Measurements from ENCODE around the gene SDR42E2. TPM values are rescaled to one million over a fixed set of nuclear protein-coding genes. Genes with fewer than 3 reads are reported as not detected.

The SDR42E2 gene
- total RNA-seq, 1 donor from 2014 or later, result not detected

DNA sequence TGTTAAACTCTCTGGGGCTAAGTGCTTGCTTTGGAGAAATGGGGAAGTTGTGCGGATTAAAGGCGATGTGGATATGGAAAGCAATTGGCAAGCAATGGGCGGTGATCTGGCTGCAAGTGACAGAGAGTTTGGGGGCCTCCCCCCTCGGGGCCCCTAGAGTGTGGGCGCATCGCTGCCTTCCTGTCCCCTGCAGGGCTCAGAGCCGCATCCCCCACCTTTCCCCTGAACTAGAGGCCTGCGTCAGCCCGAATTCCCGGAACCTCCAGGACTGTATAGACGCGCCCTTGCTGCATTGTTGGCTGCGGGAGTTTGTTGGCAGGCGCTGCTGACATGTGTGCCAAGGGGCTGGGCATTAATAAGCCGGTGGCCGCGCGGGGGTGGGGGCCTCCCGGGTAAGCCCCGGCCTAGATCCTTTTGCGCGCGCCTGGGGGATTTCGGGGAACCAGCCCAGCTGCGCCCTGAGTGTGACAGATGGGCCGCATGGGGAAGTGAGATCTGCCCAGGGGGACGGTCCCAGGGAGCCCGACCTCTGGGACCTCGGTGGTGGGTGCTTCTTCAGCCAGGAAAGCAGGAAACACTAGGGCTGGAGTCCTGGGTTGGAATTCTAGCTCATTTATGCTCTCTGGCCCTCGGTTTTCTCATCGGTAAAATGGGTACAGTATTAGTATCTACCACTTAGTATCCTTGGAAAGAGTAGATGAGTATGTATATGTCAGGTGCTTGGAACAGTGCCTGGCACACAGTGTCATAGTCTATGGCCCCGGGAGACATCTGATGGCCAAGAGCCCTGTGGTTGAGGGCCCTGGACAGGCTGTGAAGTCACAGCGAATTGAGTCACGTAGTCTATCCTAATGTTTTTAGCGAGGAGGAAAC lies 44.8 kb downstream of the SDR42E2 start:
- peaks cover 0 to 4% (median 0%) of the 10 kb centered on the region in 3 donors for H3K36me3 ChIP-seq (ENCODE audit: control insufficient read depth in 3 of 3, insufficient read depth in 3 of 3, low read length in 3 of 3)
- H3K9ac ChIP-seq (ENCODE audit: low read depth in 1 of 3, low read length in 3 of 3), result peak overlapping the region; percentile 82 to 93 (median 89)
- H3K27ac ChIP-seq (ENCODE audit: low read depth, low read length), result peak overlapping the region; percentile 87
- peak overlapping the region; percentile 93 for H3K4me3 ChIP-seq (ENCODE audit: low read length in 3 of 3)
- no peaks in the 10 kb centered on the region for H3K27me3 ChIP-seq (ENCODE audit: control insufficient read depth in 3 of 3, insufficient read depth in 3 of 3, low read length in 3 of 3)
- peaks cover 49 to 52% (median 50%) of the 10 kb centered on the region in 3 donors for H3K4me1 ChIP-seq (ENCODE audit: control insufficient read depth in 3 of 3, insufficient read depth in 3 of 3, low read length in 3 of 3)
- H3K9me3 ChIP-seq (ENCODE audit: control insufficient read depth in 3 of 3, low read length in 3 of 3), result peaks cover 0 to 4% (median 2%) of the 10 kb centered on the region in 3 donors

DNA sequence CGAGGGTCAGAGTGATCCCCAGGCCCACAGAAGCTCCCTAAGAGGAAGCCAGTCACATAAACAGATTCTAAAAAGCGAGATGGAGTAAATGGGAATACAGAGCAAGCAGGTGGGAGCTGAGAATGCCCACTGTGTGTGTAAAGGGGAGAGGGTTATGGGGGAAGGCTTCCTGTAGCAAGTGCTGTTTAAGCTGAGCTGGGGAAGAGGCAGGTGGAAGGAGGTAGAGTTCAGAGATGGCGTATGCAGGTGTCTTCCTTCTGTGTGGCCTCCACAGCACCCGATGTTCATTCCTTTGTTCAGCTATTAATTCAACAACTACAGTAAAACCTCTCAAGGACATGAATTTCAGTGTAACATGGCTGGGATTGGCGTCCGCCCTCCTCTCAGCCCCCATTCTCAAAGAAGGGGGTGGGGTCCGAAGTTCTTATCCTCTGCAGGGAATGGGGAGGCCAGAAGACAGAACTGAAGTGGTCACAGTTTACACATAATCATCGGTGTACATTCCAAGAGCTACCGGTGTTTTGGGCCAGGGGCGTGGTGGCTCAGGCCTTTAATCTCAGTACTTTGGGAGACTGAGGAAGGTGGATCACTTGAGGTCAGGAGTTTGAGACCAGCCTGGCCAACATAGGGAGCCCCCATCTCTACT lies 45.5 kb downstream of the SDR42E2 start:
- Histone ChIP-seq H3K9ac (ENCODE audit: low read depth in 1 of 3, low read length in 3 of 3) (peak overlapping the region; percentile 82 to 93 (median 89)), H3K36me3 (ENCODE audit: control insufficient read depth in 3 of 3, insufficient read depth in 3 of 3, low read length in 3 of 3) (peaks cover 0 to 4% (median 0%) of the 10 kb centered on the region in 3 donors), H3K4me1 (ENCODE audit: control insufficient read depth in 3 of 3, insufficient read depth in 3 of 3, low read length in 3 of 3) (peaks cover 53 to 57% (median 53%) of the 10 kb centered on the region in 3 donors), H3K4me3 (ENCODE audit: low read length in 3 of 3) (peak overlapping the region; percentile 93), H3K9me3 (ENCODE audit: control insufficient read depth in 3 of 3, low read length in 3 of 3) (peaks cover 0 to 4% (median 2%) of the 10 kb centered on the region in 3 donors), H3K27ac (ENCODE audit: low read depth, low read length) (peak overlapping the region; percentile 87), H3K27me3 (ENCODE audit: control insufficient read depth in 3 of 3, insufficient read depth in 3 of 3, low read length in 3 of 3) (no peaks in the 10 kb centered on the region)

- Histone ChIP-seq H3K27me3 (ENCODE audit: control insufficient read depth in 3 of 3, insufficient read depth in 3 of 3, low read length in 3 of 3) (no peaks in the 10 kb centered on the region), H3K36me3 (ENCODE audit: control insufficient read depth in 3 of 3, insufficient read depth in 3 of 3, low read length in 3 of 3) (peaks cover 0 to 4% (median 0%) of the 10 kb centered on the region in 3 donors), H3K27ac (ENCODE audit: low read depth, low read length) (peak overlapping the region; percentile 46), H3K9ac (ENCODE audit: low read depth in 1 of 3, low read length in 3 of 3) (peak overlapping the region in 2 of 3 donors; percentile 5 to 28), H3K4me1 (ENCODE audit: control insufficient read depth in 3 of 3, insufficient read depth in 3 of 3, low read length in 3 of 3) (peaks cover 53 to 60% (median 55%) of the 10 kb centered on the region in 3 donors), H3K9me3 (ENCODE audit: control insufficient read depth in 3 of 3, low read length in 3 of 3) (peaks cover 0 to 4% (median 2%) of the 10 kb centered on the region in 3 donors), H3K4me3 (ENCODE audit: low read length in 3 of 3) (peak overlapping the region in 1 of 3 donors; percentile 14)
Measured at GRCh38 chr16:22210285-22210684, 48.0 kb downstream of the SDR42E2 start.

- Histone ChIP-seq H3K4me1 (ENCODE audit: control insufficient read depth in 3 of 3, insufficient read depth in 3 of 3, low read length in 3 of 3) (peaks cover 50 to 62% (median 53%) of the 10 kb centered on the region in 3 donors), H3K9me3 (ENCODE audit: control insufficient read depth in 3 of 3, low read length in 3 of 3) (peaks cover 0 to 4% (median 2%) of the 10 kb centered on the region in 3 donors), H3K4me3 (ENCODE audit: low read length in 3 of 3) (peak overlapping the region; percentile 5 to 35 (median 24)), H3K27me3 (ENCODE audit: control insufficient read depth in 3 of 3, insufficient read depth in 3 of 3, low read length in 3 of 3) (no peaks in the 10 kb centered on the region), H3K36me3 (ENCODE audit: control insufficient read depth in 3 of 3, insufficient read depth in 3 of 3, low read length in 3 of 3) (peaks cover 0 to 4% (median 0%) of the 10 kb centered on the region in 3 donors), H3K27ac (ENCODE audit: low read depth, low read length) (peak overlapping the region; percentile 46), H3K9ac (ENCODE audit: low read depth in 1 of 3, low read length in 3 of 3) (no peak overlapping the region)
Measured at GRCh38 chr16:22210854-22211253, 48.5 kb downstream of the SDR42E2 start.

GRCh38 chr16:22213236-22213635 lies 50.9 kb downstream of the SDR42E2 start:
- peaks cover 0 to 4% (median 2%) of the 10 kb centered on the region in 3 donors for H3K9me3 ChIP-seq (ENCODE audit: control insufficient read depth in 3 of 3, low read length in 3 of 3)
- H3K4me1 ChIP-seq (ENCODE audit: control insufficient read depth in 3 of 3, insufficient read depth in 3 of 3, low read length in 3 of 3), result peaks cover 54 to 62% (median 55%) of the 10 kb centered on the region in 3 donors
- no peaks in the 10 kb centered on the region for H3K27me3 ChIP-seq (ENCODE audit: control insufficient read depth in 3 of 3, insufficient read depth in 3 of 3, low read length in 3 of 3)
- no peak overlapping the region for H3K9ac ChIP-seq (ENCODE audit: low read depth in 1 of 3, low read length in 3 of 3)
- no peak overlapping the region for H3K4me3 ChIP-seq (ENCODE audit: low read length in 3 of 3)
- peaks cover 0 to 4% (median 3%) of the 10 kb centered on the region in 3 donors for H3K36me3 ChIP-seq (ENCODE audit: control insufficient read depth in 3 of 3, insufficient read depth in 3 of 3, low read length in 3 of 3)
- H3K27ac ChIP-seq (ENCODE audit: low read depth, low read length), result no peak overlapping the region

DNA sequence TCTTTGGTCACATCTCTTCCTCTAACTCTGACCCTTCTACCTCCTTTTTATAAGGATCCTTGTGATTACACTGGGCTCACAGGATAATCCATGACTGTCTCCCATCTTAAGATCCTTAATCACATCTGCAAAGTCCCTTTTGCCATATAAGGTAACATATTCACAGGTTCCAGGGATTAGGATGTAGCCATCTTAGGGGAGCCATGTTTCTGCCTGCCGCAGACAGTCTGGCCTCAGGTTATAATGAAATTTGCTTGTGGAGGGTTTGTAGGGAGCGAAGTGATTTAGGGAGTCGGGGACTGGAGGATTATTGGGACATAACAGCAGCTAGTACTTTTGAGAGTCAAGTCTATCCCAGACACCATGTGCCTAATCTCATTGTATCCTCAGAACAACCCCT lies 51.5 kb downstream of the SDR42E2 start:
- H3K4me3 ChIP-seq (ENCODE audit: low read length in 3 of 3), result no peak overlapping the region
- peaks cover 0 to 4% (median 2%) of the 10 kb centered on the region in 3 donors for H3K9me3 ChIP-seq (ENCODE audit: control insufficient read depth in 3 of 3, low read length in 3 of 3)
- H3K9ac ChIP-seq (ENCODE audit: low read depth in 1 of 3, low read length in 3 of 3), result no peak overlapping the region
- H3K36me3 ChIP-seq (ENCODE audit: control insufficient read depth in 3 of 3, insufficient read depth in 3 of 3, low read length in 3 of 3), result peaks cover 0 to 4% (median 3%) of the 10 kb centered on the region in 3 donors
- H3K27ac ChIP-seq (ENCODE audit: low read depth, low read length), result no peak overlapping the region
- H3K4me1 ChIP-seq (ENCODE audit: control insufficient read depth in 3 of 3, insufficient read depth in 3 of 3, low read length in 3 of 3), result peaks cover 53 to 60% (median 54%) of the 10 kb centered on the region in 3 donors
- no peaks in the 10 kb centered on the region for H3K27me3 ChIP-seq (ENCODE audit: control insufficient read depth in 3 of 3, insufficient read depth in 3 of 3, low read length in 3 of 3)

GRCh38 chr16:22214402-22214801 lies 52.1 kb downstream of the SDR42E2 start:
- no peaks in the 10 kb centered on the region for H3K27me3 ChIP-seq (ENCODE audit: control insufficient read depth in 3 of 3, insufficient read depth in 3 of 3, low read length in 3 of 3)
- peaks cover 54 to 60% (median 55%) of the 10 kb centered on the region in 3 donors for H3K4me1 ChIP-seq (ENCODE audit: control insufficient read depth in 3 of 3, insufficient read depth in 3 of 3, low read length in 3 of 3)
- H3K9ac ChIP-seq (ENCODE audit: low read depth in 1 of 3, low read length in 3 of 3), result no peak overlapping the region
- peaks cover 0 to 4% (median 3%) of the 10 kb centered on the region in 3 donors for H3K36me3 ChIP-seq (ENCODE audit: control insufficient read depth in 3 of 3, insufficient read depth in 3 of 3, low read length in 3 of 3)
- no peak overlapping the region for H3K4me3 ChIP-seq (ENCODE audit: low read length in 3 of 3)
- H3K27ac ChIP-seq (ENCODE audit: low read depth, low read length), result no peak overlapping the region
- peaks cover 0 to 4% (median 2%) of the 10 kb centered on the region in 3 donors for H3K9me3 ChIP-seq (ENCODE audit: control insufficient read depth in 3 of 3, low read length in 3 of 3)

- H3K9me3 ChIP-seq (ENCODE audit: control insufficient read depth in 3 of 3, low read length in 3 of 3), result peaks cover 0 to 4% (median 2%) of the 10 kb centered on the region in 3 donors
- no peaks in the 10 kb centered on the region for H3K27me3 ChIP-seq (ENCODE audit: control insufficient read depth in 3 of 3, insufficient read depth in 3 of 3, low read length in 3 of 3)
- H3K4me3 ChIP-seq (ENCODE audit: low read length in 3 of 3), result no peak overlapping the region
- peaks cover 0 to 4% (median 3%) of the 10 kb centered on the region in 3 donors for H3K36me3 ChIP-seq (ENCODE audit: control insufficient read depth in 3 of 3, insufficient read depth in 3 of 3, low read length in 3 of 3)
- no peak overlapping the region for H3K27ac ChIP-seq (ENCODE audit: low read depth, low read length)
- H3K4me1 ChIP-seq (ENCODE audit: control insufficient read depth in 3 of 3, insufficient read depth in 3 of 3, low read length in 3 of 3), result peaks cover 53 to 59% (median 55%) of the 10 kb centered on the region in 3 donors
- H3K9ac ChIP-seq (ENCODE audit: low read depth in 1 of 3, low read length in 3 of 3), result no peak overlapping the region
Measured at GRCh38 chr16:22214889-22215288, 52.6 kb downstream of the SDR42E2 start.

DNA sequence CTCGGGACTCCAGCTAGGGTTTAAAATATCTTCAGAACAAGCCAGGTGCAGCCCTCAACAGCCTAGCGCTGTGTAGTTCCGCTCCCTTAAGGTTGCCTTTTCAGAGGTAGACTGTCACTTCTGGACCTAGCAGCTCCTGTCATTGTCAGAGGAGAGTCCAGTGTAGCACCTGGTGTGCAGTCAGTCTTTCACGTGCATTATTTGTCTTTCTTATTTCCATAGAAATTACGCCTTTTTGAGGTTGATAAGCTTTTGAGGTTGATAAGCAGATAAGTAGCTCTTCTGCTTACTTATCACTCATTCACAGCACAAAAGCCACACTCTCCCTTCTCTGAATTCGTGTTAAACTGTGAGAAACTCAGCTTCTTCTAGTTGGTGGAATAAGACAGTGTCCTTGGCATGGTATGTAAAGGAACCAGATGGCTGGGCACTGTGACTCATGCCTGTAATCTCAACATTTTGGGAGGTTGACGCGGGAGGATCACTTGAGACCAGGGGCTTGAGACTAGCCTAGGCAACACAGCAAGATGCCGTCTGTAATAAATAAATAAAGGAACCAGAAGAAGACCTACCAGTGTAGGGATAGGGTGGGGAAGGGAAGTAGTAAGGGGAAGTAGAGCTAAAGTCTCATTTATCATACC lies 54.0 kb downstream of the SDR42E2 start:
- H3K4me3 ChIP-seq (ENCODE audit: low read length in 3 of 3), result no peak overlapping the region
- no peaks in the 10 kb centered on the region for H3K27me3 ChIP-seq (ENCODE audit: control insufficient read depth in 3 of 3, insufficient read depth in 3 of 3, low read length in 3 of 3)
- H3K9me3 ChIP-seq (ENCODE audit: control insufficient read depth in 3 of 3, low read length in 3 of 3), result no peaks in the 10 kb centered on the region
- peaks cover 0 to 3% (median 0%) of the 10 kb centered on the region in 3 donors for H3K36me3 ChIP-seq (ENCODE audit: control insufficient read depth in 3 of 3, insufficient read depth in 3 of 3, low read length in 3 of 3)
- peaks cover 52 to 59% (median 54%) of the 10 kb centered on the region in 3 donors for H3K4me1 ChIP-seq (ENCODE audit: control insufficient read depth in 3 of 3, insufficient read depth in 3 of 3, low read length in 3 of 3)
- H3K27ac ChIP-seq (ENCODE audit: low read depth, low read length), result peak overlapping the region; percentile 32
- no peak overlapping the region for H3K9ac ChIP-seq (ENCODE audit: low read depth in 1 of 3, low read length in 3 of 3)
